Neuronal stem cell (in vitro differentiated cells): Measurements from ENCODE around the gene MAP3K12.
A peak's percentile ranks its signal among the peaks of the same experiment; 100 is the strongest.
"Not testable (repeated sequence)": the region's sequence is repeated elsewhere in the genome, so short reads cannot be mapped to it uniquely, and the experiment has no call there.

Experiments
- DNase-seq: peaks from one replicate; pipeline ENCODE4 v3.0.0-alpha.2; 2013; ENCODE audit warnings: low spot score
- H2AFZ ChIP-seq: one replicate; pipeline ENCODE4 v1.6.1; 2013; ENCODE audit warnings: mild to moderate bottlenecking, low read length, inconsistent platforms
- H2AK5ac ChIP-seq: 2 replicates; pipeline ENCODE4 v1.6.1; 2013; ENCODE audit warnings: low read depth, mild to moderate bottlenecking, inconsistent platforms, low read length, moderate library complexity, mixed read lengths
- H2BK120ac ChIP-seq: 2 replicates; pipeline ENCODE4 v1.6.1; 2013; ENCODE audit warnings: low read depth, mild to moderate bottlenecking, inconsistent platforms, low read length, moderate library complexity, mixed read lengths
- H2BK12ac ChIP-seq: one replicate; pipeline ENCODE4 v1.6.1; 2013; ENCODE audit warnings: low read length, inconsistent platforms
- H2BK15ac ChIP-seq: 2 replicates; pipeline ENCODE4 v1.6.1; 2013; ENCODE audit warnings: mild to moderate bottlenecking, low read length, inconsistent platforms, mixed read lengths
- H2BK5ac ChIP-seq: one replicate; pipeline ENCODE4 v1.6.1; 2013; ENCODE audit warnings: inconsistent platforms, mild to moderate bottlenecking, low read length, moderate library complexity
- H3K14ac ChIP-seq: one replicate; pipeline ENCODE4 v1.6.1; 2013; ENCODE audit warnings: low read length, inconsistent platforms
- H3K18ac ChIP-seq: 2 replicates; pipeline ENCODE4 v1.6.1; 2013; ENCODE audit warnings: low read length, inconsistent platforms
- H3K23ac ChIP-seq: 2 replicates; pipeline ENCODE4 v1.6.1; 2013; ENCODE audit warnings: low read depth, mild to moderate bottlenecking, mixed read lengths, low read length, inconsistent platforms; ENCODE audit not compliant: poor library complexity
- H3K27ac ChIP-seq: replicated peaks from 3 replicates; pipeline ENCODE4 v1.5.1; 2013; ENCODE audit warnings: low read length, inconsistent platforms
- H3K27me3 ChIP-seq, 3 experiments: 2 replicates each; pipeline ENCODE4 v1.6.1; 2013; ENCODE audit warnings: low read length in 3 of 3, mild to moderate bottlenecking in 2 of 3, inconsistent platforms in 1 of 3, low read depth in 1 of 3, mixed read lengths in 1 of 3, moderate library complexity in 1 of 3; ENCODE audit not compliant: control insufficient read depth in 3 of 3, insufficient read depth in 3 of 3
- H3K36me3 ChIP-seq, 2 donors: replicated peaks in 1 of 2; 2 replicates each; pipeline ENCODE4 v1.6.1; 2013; ENCODE audit warnings: low read length in 2 of 2; ENCODE audit not compliant: control insufficient read depth in 2 of 2, insufficient read depth in 2 of 2
- H3K4ac ChIP-seq: 2 replicates; pipeline ENCODE4 v1.6.1; 2013; ENCODE audit warnings: inconsistent platforms, mild to moderate bottlenecking, low read length, moderate library complexity
- H3K4me1 ChIP-seq, 2 donors: 1 replicate in 1 of 2; 2 replicates in 1 of 2; pipeline ENCODE4 v1.6.1; 2013; ENCODE audit warnings: low read length in 2 of 2, low read depth in 1 of 2; ENCODE audit not compliant: control insufficient read depth in 2 of 2, insufficient read depth in 1 of 2
- H3K4me2 ChIP-seq: one replicate; pipeline ENCODE4 v1.6.1; 2013; ENCODE audit warnings: mild to moderate bottlenecking, low read length, inconsistent platforms; ENCODE audit not compliant: insufficient read depth, poor library complexity, severe bottlenecking
- H3K4me3 ChIP-seq, 2 donors: 2 replicates each; pipeline ENCODE4 v1.5.1; 2013; ENCODE audit warnings: low read length in 2 of 2, mild to moderate bottlenecking in 2 of 2, inconsistent platforms in 1 of 2, moderate library complexity in 1 of 2
- H3K79me1 ChIP-seq: one replicate; pipeline ENCODE4 v1.6.1; 2013; ENCODE audit warnings: low read depth, mild to moderate bottlenecking, inconsistent platforms, low read length, moderate library complexity
- H3K9ac ChIP-seq: one replicate; pipeline ENCODE4 v1.6.1; 2013; ENCODE audit warnings: mild to moderate bottlenecking, low read depth, low read length, inconsistent platforms; ENCODE audit not compliant: poor library complexity
- H3K9me3 ChIP-seq, 2 donors: replicated peaks in 1 of 2; 2 replicates each; pipeline versions ENCODE3 to v1.6.1; 2013; ENCODE audit warnings: low read length in 2 of 2, mild to moderate bottlenecking in 2 of 2, inconsistent platforms in 1 of 2, low read depth in 1 of 2, mixed read lengths in 1 of 2, moderate library complexity in 1 of 2; ENCODE audit not compliant: control insufficient read depth in 2 of 2, insufficient read depth in 1 of 2
- H4K8ac ChIP-seq: one replicate; pipeline ENCODE4 v1.6.1; 2013; ENCODE audit warnings: low read depth, mild to moderate bottlenecking, inconsistent platforms, low read length, moderate library complexity
- H4K91ac ChIP-seq: one replicate; pipeline ENCODE4 v1.6.1; 2013; ENCODE audit warnings: low read length, low read depth, mild to moderate bottlenecking, inconsistent platforms; ENCODE audit not compliant: poor library complexity
- WGBS, 2 donors: extraction: QIAGEN DNeasy Blood & Tissue Kit; methylation state at CpG; one replicate each; pipeline ENCODE4 v1.1.7; 2013; ENCODE audit warnings: missing lambda C conversion rate in 2 of 2, mixed read lengths in 1 of 2; ENCODE audit not compliant: insufficient read length in 2 of 2, insufficient replicate concordance in 1 of 2; ENCODE audit errors: extremely low coverage in 2 of 2; 5-methylcytosine and 5-hydroxymethylcytosine counted together

The MAP3K12 gene

DNA sequence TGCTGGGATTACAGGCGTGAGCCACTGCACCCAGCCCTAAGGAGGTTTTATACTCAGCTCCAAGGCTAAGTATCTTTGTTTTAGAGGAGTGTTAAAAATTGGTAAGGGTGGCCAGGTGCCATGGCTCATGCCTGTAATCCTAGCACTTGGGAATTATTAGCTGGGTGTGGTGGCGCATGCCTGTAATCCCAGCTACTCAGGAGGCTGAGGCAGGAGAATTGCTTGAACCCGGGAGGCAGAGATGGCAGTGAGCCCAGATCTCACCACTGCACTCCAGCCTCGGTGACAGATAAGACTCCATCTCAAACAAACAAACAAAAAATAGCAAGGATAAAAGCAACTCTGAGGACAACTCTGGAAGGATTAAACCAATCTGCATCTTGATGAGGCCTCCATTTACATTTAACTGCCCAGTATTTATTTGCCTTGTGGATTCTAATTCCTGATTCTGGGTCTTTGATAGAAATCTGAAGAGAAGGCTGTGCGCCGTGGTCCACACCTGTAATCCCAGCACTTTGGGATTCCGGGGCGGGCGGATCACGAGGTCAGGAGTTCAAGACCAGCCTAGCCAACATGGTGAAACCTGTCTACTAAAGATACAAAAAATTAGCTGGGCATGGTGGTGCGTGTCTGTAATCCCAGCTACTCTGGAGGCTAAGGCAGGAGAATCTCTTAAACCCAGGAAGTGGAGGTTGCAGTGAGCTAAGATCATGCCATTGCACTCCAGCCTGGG lies 54.5 kb downstream of the MAP3K12 start:
- not testable (repeated sequence) for DNase-seq, H2BK5ac ChIP-seq, H3K18ac ChIP-seq, H3K9me3 ChIP-seq, H3K79me1 ChIP-seq, H4K91ac ChIP-seq, H4K8ac ChIP-seq, H3K4me3 ChIP-seq, H2BK15ac ChIP-seq, H3K4me2 ChIP-seq, H3K23ac ChIP-seq, H2BK12ac ChIP-seq, H2AK5ac ChIP-seq, H2BK120ac ChIP-seq, H3K27ac ChIP-seq, H3K27me3 ChIP-seq, H2AFZ ChIP-seq, H3K14ac ChIP-seq, H3K4me1 ChIP-seq, H3K9ac ChIP-seq, H3K4ac ChIP-seq
- no CpG with 5 or more reads among the region's 11 CpGs for WGBS, 2 donors
- H3K36me3 ChIP-seq, result peaks cover 7 to 38% of the 10 kb centered on the region in 2 donors

GRCh38 chr12:53443955-53444354 lies 55.3 kb downstream of the MAP3K12 start:
- Histone ChIP-seq H3K4me2 (no peak overlapping the region), H3K4ac (no peak overlapping the region), H2AFZ (no peak overlapping the region), H3K14ac (no peak overlapping the region), H3K9ac (no peak overlapping the region), H3K27me3 (no peaks in the 10 kb centered on the region), H3K27ac (no peak overlapping the region), H2BK120ac (no peak overlapping the region), H3K36me3 (peaks cover 7 to 38% of the 10 kb centered on the region in 2 donors), H2BK5ac (no peak overlapping the region), H4K91ac (no peak overlapping the region), H2BK15ac (no peak overlapping the region), H2AK5ac (no peak overlapping the region), H3K23ac (no peak overlapping the region), H2BK12ac (no peak overlapping the region), H3K4me1 (peaks cover 0 to 5% of the 10 kb centered on the region in 2 donors), H3K4me3 (no peak overlapping the region), H3K79me1 (peaks cover 1% of the 10 kb centered on the region), H4K8ac (no peak overlapping the region), H3K9me3 (no peaks in the 10 kb centered on the region), H3K18ac (no peak overlapping the region)
- no CpG with 5 or more reads among the region's 4 CpGs for WGBS, 2 donors
- DNase-seq, result no peak

- Histone ChIP-seq H2BK15ac (no peak within 1 kb of the TSS), H3K14ac (no peak within 1 kb of the TSS), H3K27me3 (no peaks in the 10 kb centered on the region), H4K91ac (no peak within 1 kb of the TSS), H3K4me1 (peaks cover 0 to 5% of the 10 kb centered on the region in 2 donors), H4K8ac (no peak within 1 kb of the TSS), H3K79me1 (peaks cover 1% of the 10 kb centered on the region), H3K9ac (peak within 1 kb of the TSS; percentile 44), H3K9me3 (no peaks in the 10 kb centered on the region), H2BK120ac (no peak within 1 kb of the TSS), H2BK5ac (no peak within 1 kb of the TSS), H2AK5ac (no peak within 1 kb of the TSS), H2BK12ac (no peak within 1 kb of the TSS), H3K27ac (peak within 1 kb of the TSS; percentile 73), H3K23ac (no peak within 1 kb of the TSS), H3K4me3 (peak within 1 kb of the TSS; percentile 86 to 88), H3K18ac (no peak within 1 kb of the TSS), H3K4me2 (peak within 1 kb of the TSS; percentile 91), H3K4ac (no peak within 1 kb of the TSS), H2AFZ (peak within 1 kb of the TSS; percentile 94), H3K36me3 (peaks cover 4 to 27% of the 10 kb centered on the region in 2 donors)
- DNase-seq, result peak; percentile 96
- WGBS, 2 donors, result no CpG with 5 or more reads among the region's 31 CpGs
Observed at GRCh38 chr12:53441040-53441833, 58.0 kb downstream of the MAP3K12 start, which contains the start of gene PRR13. TSS of gene PRR13 (plus strand) at chr12:53441734. CDS start at chr12:53442715, 981 bp downstream.

- H3K4me3 ChIP-seq, H3K4ac ChIP-seq, H3K27ac ChIP-seq, H2BK5ac ChIP-seq, H3K9ac ChIP-seq, H3K9me3 ChIP-seq, H2BK120ac ChIP-seq, H3K27me3 ChIP-seq, H3K79me1 ChIP-seq, H2AFZ ChIP-seq, H3K14ac ChIP-seq, H2AK5ac ChIP-seq, H3K4me2 ChIP-seq, H3K4me1 ChIP-seq, H2BK12ac ChIP-seq, H2BK15ac ChIP-seq, H4K8ac ChIP-seq, DNase-seq, H4K91ac ChIP-seq, H3K18ac ChIP-seq, H3K23ac ChIP-seq: not testable (repeated sequence)
- H3K36me3 ChIP-seq, result peaks cover 2 to 11% of the 10 kb centered on the region in 2 donors
Observed at GRCh38 chr12:53439582-53439981, 59.7 kb downstream of the MAP3K12 start.
